Uterus (tissue), 4 donors: ENCODE results near the gene THSD4. TPM values are rescaled to one million over a fixed set of nuclear protein-coding genes. Genes with fewer than 3 reads are reported as not detected.

Source experiments
- DNase-seq, 2 donors: peaks; one replicate each; pipeline ENCODE4 v3.0.0-alpha.2; 2019 to 2020
- H3K27ac ChIP-seq, 2 donors: fragments of 200-600 bp; sonication (generic); 1 replicate in 1 of 2; 2 replicates in 1 of 2; pipeline ENCODE4 v1.5.1; 2016 to 2018
- H3K27me3 ChIP-seq, 2 donors: fragments of 200-600 bp; sonication (generic); one replicate each; pipeline ENCODE4 v1.5.1; 2018 to 2019; ENCODE audit warnings: control low read depth in 1 of 2
- H3K36me3 ChIP-seq, 2 donors: fragments of 200-600 bp; sonication (generic); one replicate each; pipeline ENCODE4 v1.5.1; 2019; ENCODE audit warnings: control low read depth in 1 of 2
- H3K4me1 ChIP-seq, 2 donors: fragments of 200-600 bp; sonication (generic); one replicate each; pipeline ENCODE4 v1.5.1; 2018 to 2019; ENCODE audit warnings: control low read depth in 1 of 2
- H3K4me3 ChIP-seq, 2 donors: fragments of 200-600 bp; sonication (generic); 1 replicate in 1 of 2; 2 replicates in 1 of 2; pipeline ENCODE4 v1.5.1; 2018 to 2019; ENCODE audit warnings: mild to moderate bottlenecking in 1 of 2
- H3K9me3 ChIP-seq, 2 donors: fragments of 200-600 bp; sonication (generic); one replicate each; pipeline ENCODE4 v1.5.1; 2019; ENCODE audit warnings: control low read depth in 1 of 2
- CTCF ChIP-seq, 4 experiments: fragments of 200-600 bp in 2 of 4; fragments of 450-650 bp in 2 of 4; sonication (generic) in 2 of 4; IDR thresholded peaks; one replicate each; pipeline ENCODE4 v1.5.1; 2016 to 2019; ENCODE audit warnings: antibody characterized with exemption in 4 of 4, mild to moderate bottlenecking in 2 of 4, moderate library complexity in 1 of 4
- POLR2A ChIP-seq, 2 donors: fragments of 450-650 bp; IDR thresholded peaks; one replicate each; pipeline ENCODE4 v1.6.1; 2016; ENCODE audit warnings: antibody characterized with exemption in 2 of 2, mild to moderate bottlenecking in 1 of 2, moderate library complexity in 1 of 2
- intact Hi-C: fragments of 100-400 bp; cut with DNase I; formaldehyde crosslinking; loops from one replicate; pipeline ENCODE4 v1.15.1; 2023; ENCODE audit warnings: low total_unique reads
- total RNA-seq, 4 donors: library from RNA; depleted of rRNA in 3 of 4; stranded (reverse); fragments of >200 nt in 3 of 4; gene quantifications; one replicate each; pipeline versions ENCODE4 v1.1.0 to v1.2.4, GENCODE V29; 2014 to 2023
- donor health status: DM: yes; HTN: yes; CAD: no.

The THSD4 gene
- total RNA-seq, 4 donors from 2014 or later: 7.1 to 144 (median 35.4) TPM

GRCh38 chr15:71273731-71274447 lies 158.6 kb downstream of the THSD4 start:
- Histone ChIP-seq H3K36me3 (no peaks in the 10 kb centered on the region), H3K27ac (peak overlapping the region; percentile 30 to 38), H3K4me1 (no peaks in the 10 kb centered on the region), H3K4me3 (no peak overlapping the region), H3K9me3 (no peaks in the 10 kb centered on the region), H3K27me3 (no peaks in the 10 kb centered on the region)
- TF ChIP-seq POLR2A (IDR thresholded peaks at IDR 0.05) (no peak), CTCF (IDR thresholded peaks at IDR 0.05) (no peak)
- intact Hi-C loops: no loop called here
- no peak for DNase-seq

- H3K27ac ChIP-seq: peak overlapping the region in 1 of 2 donors; percentile 38
- no peak for DNase-seq
- no peaks in the 10 kb centered on the region for H3K4me1 ChIP-seq
Measured at GRCh38 chr15:71274448-71274798, 159.2 kb downstream of the THSD4 start.

GRCh38 chr15:71275098-71275497 lies 159.8 kb downstream of the THSD4 start:
- Histone ChIP-seq H3K36me3 (no peaks in the 10 kb centered on the region), H3K4me1 (no peaks in the 10 kb centered on the region), H3K27ac (peak overlapping the region in 1 of 2 donors; percentile 38), H3K4me3 (no peak overlapping the region), H3K27me3 (no peaks in the 10 kb centered on the region), H3K9me3 (no peaks in the 10 kb centered on the region)
- intact Hi-C loops: no loop called here
- DNase-seq: no peak
- TF ChIP-seq CTCF (IDR thresholded peaks at IDR 0.05): no peak
- TF ChIP-seq POLR2A (IDR thresholded peaks at IDR 0.05): no peak

More at GRCh38 chr15:71274448-71274798, 159.2 kb downstream of the THSD4 start:
- H3K9me3 ChIP-seq: no peaks in the 10 kb centered on the region
- no peaks in the 10 kb centered on the region for H3K27me3 ChIP-seq
- H3K36me3 ChIP-seq: no peaks in the 10 kb centered on the region
- TF ChIP-seq POLR2A (IDR thresholded peaks at IDR 0.05): no peak
- no peak for TF ChIP-seq CTCF (IDR thresholded peaks at IDR 0.05)
- H3K4me3 ChIP-seq: no peak overlapping the region
- intact Hi-C loops: no loop called here

- Histone ChIP-seq H3K9me3 (no peaks in the 10 kb centered on the region), H3K27ac (peak overlapping the region in 1 of 2 donors; percentile 14), H3K27me3 (no peaks in the 10 kb centered on the region), H3K36me3 (no peaks in the 10 kb centered on the region), H3K4me3 (no peak overlapping the region), H3K4me1 (no peaks in the 10 kb centered on the region)
- intact Hi-C loops: no loop called here
- DNase-seq: no peak
- TF ChIP-seq POLR2A (IDR thresholded peaks at IDR 0.05): no peak
- no peak for TF ChIP-seq CTCF (IDR thresholded peaks at IDR 0.05)
Measured at GRCh38 chr15:71275566-71276335, 160.5 kb downstream of the THSD4 start.

- TF ChIP-seq POLR2A (IDR thresholded peaks at IDR 0.05): no peak
- TF ChIP-seq CTCF (IDR thresholded peaks at IDR 0.05): no peak
- DNase-seq: no peak
- Histone ChIP-seq H3K4me3 (no peak overlapping the region), H3K36me3 (no peaks in the 10 kb centered on the region), H3K27ac (no peak overlapping the region), H3K4me1 (no peaks in the 10 kb centered on the region), H3K9me3 (no peaks in the 10 kb centered on the region), H3K27me3 (no peaks in the 10 kb centered on the region)
- intact Hi-C loops: no loop called here
Measured at GRCh38 chr15:71276336-71276665, 161.0 kb downstream of the THSD4 start.
